ENCODE data around the gene KCTD10.

- no peak for TF ChIP-seq EZH2 (IDR thresholded peaks at IDR 0.05; ENCODE audit: low read length)
- no peak for TF ChIP-seq CTCF (optimal IDR thresholded peaks at IDR 0.05 in 1 of 3, IDR thresholded peaks at IDR 0.05 in 1 of 3, conservative IDR thresholded peaks at IDR 0.05 in 1 of 3; ENCODE audit: extremely low read depth in 1 of 3, insufficient read depth in 2 of 3, low read length in 3 of 3)
Measured at GRCh38 chr12:109502332-109502731, 25.2 kb upstream of the KCTD10 start.
